Uterus (tissue), 4 donors: ENCODE measurements around the gene UPF2. TPM values are rescaled to one million over a fixed set of nuclear protein-coding genes. Genes with fewer than 3 reads are reported as not detected.

Experiments used
- DNase-seq, 2 donors: peaks; one replicate each; pipeline ENCODE4 v3.0.0-alpha.2; 2019 to 2020
- H3K27ac ChIP-seq, 2 donors: fragments of 200-600 bp; sonication (generic); 1 replicate in 1 of 2; 2 replicates in 1 of 2; pipeline ENCODE4 v1.5.1; 2016 to 2018
- H3K27me3 ChIP-seq, 2 donors: fragments of 200-600 bp; sonication (generic); one replicate each; pipeline ENCODE4 v1.5.1; 2018 to 2019; ENCODE audit warnings: control low read depth in 1 of 2
- H3K36me3 ChIP-seq, 2 donors: fragments of 200-600 bp; sonication (generic); one replicate each; pipeline ENCODE4 v1.5.1; 2019; ENCODE audit warnings: control low read depth in 1 of 2
- H3K4me1 ChIP-seq, 2 donors: fragments of 200-600 bp; sonication (generic); one replicate each; pipeline ENCODE4 v1.5.1; 2018 to 2019; ENCODE audit warnings: control low read depth in 1 of 2
- H3K4me3 ChIP-seq, 2 donors: fragments of 200-600 bp; sonication (generic); 1 replicate in 1 of 2; 2 replicates in 1 of 2; pipeline ENCODE4 v1.5.1; 2018 to 2019; ENCODE audit warnings: mild to moderate bottlenecking in 1 of 2
- H3K9me3 ChIP-seq, 2 donors: fragments of 200-600 bp; sonication (generic); one replicate each; pipeline ENCODE4 v1.5.1; 2019; ENCODE audit warnings: control low read depth in 1 of 2
- POLR2A ChIP-seq, 2 donors: fragments of 450-650 bp; IDR thresholded peaks; one replicate each; pipeline ENCODE4 v1.6.1; 2016; ENCODE audit warnings: antibody characterized with exemption in 2 of 2, mild to moderate bottlenecking in 1 of 2, moderate library complexity in 1 of 2
- intact Hi-C: fragments of 100-400 bp; cut with DNase I; formaldehyde crosslinking; loops from one replicate; pipeline ENCODE4 v1.15.1; 2023; ENCODE audit warnings: low total_unique reads
- small RNA-seq: library from RNA; depleted of rRNA; stranded (forward); fragments of <200 nt; gene quantifications from one replicate; pipeline ENCODE3, GENCODE V24; 2016
- total RNA-seq, 4 donors: library from RNA; depleted of rRNA in 3 of 4; stranded (reverse); fragments of >200 nt in 3 of 4; gene quantifications; one replicate each; pipeline versions ENCODE4 v1.1.0 to v1.2.4, GENCODE V29; 2014 to 2023
- TF ChIP-seq, protein P1 (sequence below), 4 experiments: fragments of 200-600 bp in 2 of 4; fragments of 450-650 bp in 2 of 4; sonication (generic) in 2 of 4; IDR thresholded peaks; one replicate each; pipeline ENCODE4 v1.5.1; 2016 to 2019; ENCODE audit warnings: antibody characterized with exemption in 4 of 4, mild to moderate bottlenecking in 2 of 4, moderate library complexity in 1 of 4
- donor health status: DM: yes; HTN: yes; CAD: no.

Gene UPF2
- total RNA-seq, 4 donors from 2014 or later = 17.4 to 35.7 (median 28.0) TPM

DNA sequence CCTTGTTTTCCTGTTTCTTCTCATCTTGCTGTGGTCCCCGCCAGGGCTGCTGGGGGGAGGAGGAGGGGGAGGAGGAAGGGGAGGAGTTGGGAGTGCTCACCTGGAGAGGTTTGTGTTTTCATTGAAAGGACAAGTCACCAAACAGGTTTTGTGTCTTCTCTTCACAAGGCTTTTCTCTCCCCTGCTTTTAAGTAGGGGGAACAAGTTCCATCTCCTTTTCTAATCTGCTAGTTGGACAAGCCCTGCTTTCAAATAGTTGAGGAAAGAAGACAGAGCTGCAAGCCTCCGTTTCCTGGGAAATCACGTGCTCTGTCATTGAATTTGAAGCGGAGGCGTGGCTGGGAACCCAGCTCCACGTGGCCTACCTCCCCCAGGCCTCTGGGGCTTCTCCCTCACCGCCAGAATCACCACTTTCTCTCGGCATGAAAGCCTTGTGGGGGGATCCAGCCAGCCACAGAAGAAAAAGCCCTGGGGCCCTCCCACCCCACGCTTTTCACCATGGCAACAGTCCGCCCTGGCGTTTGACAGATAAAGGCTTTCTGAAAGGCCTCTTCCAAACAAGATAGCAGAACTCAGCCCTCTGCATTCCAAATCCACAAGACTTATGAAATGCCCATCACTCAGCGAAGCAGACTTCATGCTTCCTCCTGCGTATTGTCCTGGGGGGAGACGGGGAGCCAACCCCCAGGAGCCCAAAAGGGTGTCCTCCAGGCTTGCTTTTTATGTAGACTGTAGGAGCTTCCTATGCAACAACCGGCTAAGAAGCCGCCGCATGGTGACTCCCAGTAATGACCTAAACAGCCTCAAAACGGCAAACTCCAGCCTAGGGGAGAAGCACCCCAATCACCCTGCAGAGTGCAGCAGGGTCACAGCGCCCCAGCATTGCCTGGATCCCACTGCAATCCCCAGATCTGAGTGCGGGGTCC, 167.8 kb downstream of the UPF2 start:
- TF ChIP-seq, protein P1, sequence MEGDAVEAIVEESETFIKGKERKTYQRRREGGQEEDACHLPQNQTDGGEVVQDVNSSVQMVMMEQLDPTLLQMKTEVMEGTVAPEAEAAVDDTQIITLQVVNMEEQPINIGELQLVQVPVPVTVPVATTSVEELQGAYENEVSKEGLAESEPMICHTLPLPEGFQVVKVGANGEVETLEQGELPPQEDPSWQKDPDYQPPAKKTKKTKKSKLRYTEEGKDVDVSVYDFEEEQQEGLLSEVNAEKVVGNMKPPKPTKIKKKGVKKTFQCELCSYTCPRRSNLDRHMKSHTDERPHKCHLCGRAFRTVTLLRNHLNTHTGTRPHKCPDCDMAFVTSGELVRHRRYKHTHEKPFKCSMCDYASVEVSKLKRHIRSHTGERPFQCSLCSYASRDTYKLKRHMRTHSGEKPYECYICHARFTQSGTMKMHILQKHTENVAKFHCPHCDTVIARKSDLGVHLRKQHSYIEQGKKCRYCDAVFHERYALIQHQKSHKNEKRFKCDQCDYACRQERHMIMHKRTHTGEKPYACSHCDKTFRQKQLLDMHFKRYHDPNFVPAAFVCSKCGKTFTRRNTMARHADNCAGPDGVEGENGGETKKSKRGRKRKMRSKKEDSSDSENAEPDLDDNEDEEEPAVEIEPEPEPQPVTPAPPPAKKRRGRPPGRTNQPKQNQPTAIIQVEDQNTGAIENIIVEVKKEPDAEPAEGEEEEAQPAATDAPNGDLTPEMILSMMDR (IDR thresholded peaks at IDR 0.05) = no peak
- TF ChIP-seq POLR2A (IDR thresholded peaks at IDR 0.05) = no peak
- no peak overlapping the region for H3K27ac ChIP-seq
- H3K27me3 ChIP-seq = no peaks in the 10 kb centered on the region
- H3K9me3 ChIP-seq = no peaks in the 10 kb centered on the region
- no peak overlapping the region for H3K4me3 ChIP-seq
- peaks cover 0 to 6% of the 10 kb centered on the region in 2 donors for H3K4me1 ChIP-seq
- peak; percentile 42 to 67 for DNase-seq
- intact Hi-C loops = no loop called here
- no peaks in the 10 kb centered on the region for H3K36me3 ChIP-seq

DNA sequence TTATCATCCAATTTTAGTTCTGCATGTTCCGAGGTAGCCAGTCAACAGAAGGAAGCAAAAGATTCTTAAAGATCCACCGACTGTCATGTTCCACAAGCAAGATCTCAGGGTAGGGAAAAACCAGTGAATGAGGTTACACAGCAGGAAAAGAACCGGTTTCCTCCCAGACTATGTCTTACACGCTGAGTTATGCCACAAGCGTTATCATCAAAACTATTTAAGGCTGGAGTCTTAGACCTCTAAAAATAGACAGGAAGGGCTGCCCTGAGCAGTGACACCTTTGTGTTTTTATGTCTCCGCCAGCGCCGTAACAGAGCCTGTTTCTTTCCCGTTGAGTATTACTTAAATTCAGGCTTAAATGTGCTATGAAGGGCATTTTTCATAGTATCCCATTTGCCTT, 171.1 kb downstream of the UPF2 start:
- H3K27ac ChIP-seq = no peak overlapping the region
- H3K27me3 ChIP-seq = no peaks in the 10 kb centered on the region
- TF ChIP-seq, protein P1 (IDR thresholded peaks at IDR 0.05) = no peak
- TF ChIP-seq POLR2A (IDR thresholded peaks at IDR 0.05) = no peak
- H3K9me3 ChIP-seq = no peaks in the 10 kb centered on the region
- intact Hi-C loops = no loop called here
- H3K4me3 ChIP-seq = no peak overlapping the region
- DNase-seq = no peak
- no peaks in the 10 kb centered on the region for H3K36me3 ChIP-seq
- peaks cover 0 to 6% of the 10 kb centered on the region in 2 donors for H3K4me1 ChIP-seq

DNA sequence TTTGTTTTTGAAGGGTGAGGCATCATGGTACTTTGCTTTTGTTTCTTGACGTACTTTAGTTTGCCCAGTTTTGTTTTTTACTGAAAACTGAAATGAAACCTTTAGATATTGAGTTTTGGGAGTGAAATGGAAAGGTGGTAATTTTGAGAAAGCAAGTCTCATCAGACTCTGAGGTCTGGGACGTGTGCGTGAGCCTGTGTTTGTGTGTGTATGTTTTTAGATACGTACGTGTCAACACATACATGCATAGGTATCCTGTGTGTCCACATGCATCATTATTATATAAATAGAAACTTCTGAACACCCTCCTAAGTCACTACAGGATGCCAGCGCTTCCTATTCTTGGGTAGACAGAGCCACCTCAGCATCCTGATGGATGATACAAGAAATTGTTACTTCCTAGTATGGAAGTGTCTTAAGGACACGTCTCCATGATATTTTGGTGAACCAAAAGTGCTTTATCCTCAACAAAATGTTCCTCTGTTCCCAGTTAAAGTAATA, 171.7 kb downstream of the UPF2 start:
- H3K36me3 ChIP-seq = no peaks in the 10 kb centered on the region
- no peak overlapping the region for H3K4me3 ChIP-seq
- H3K4me1 ChIP-seq = peaks cover 0 to 6% of the 10 kb centered on the region in 2 donors
- no peak for DNase-seq
- no peaks in the 10 kb centered on the region for H3K27me3 ChIP-seq
- H3K27ac ChIP-seq = no peak overlapping the region
- no peaks in the 10 kb centered on the region for H3K9me3 ChIP-seq
- intact Hi-C loops = no loop called here
- no peak for TF ChIP-seq POLR2A (IDR thresholded peaks at IDR 0.05)
- TF ChIP-seq, protein P1 (IDR thresholded peaks at IDR 0.05) = no peak

DNA sequence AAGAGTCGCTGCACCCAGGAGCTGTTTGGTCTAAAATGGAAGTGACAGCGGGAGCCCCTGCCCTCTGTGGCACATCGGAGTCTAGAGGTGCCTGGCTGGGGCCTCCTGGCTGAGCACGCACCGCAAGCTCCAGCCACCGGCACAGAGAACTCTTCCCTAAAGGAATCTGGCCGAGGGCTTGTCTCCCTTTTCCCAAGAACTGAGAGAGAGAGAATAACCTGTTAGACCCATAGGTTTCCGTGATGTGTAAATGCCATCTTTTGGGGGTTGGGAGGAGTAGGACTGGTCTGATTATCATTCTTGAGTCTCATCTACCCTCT, 172.2 kb downstream of the UPF2 start:
- H3K4me3 ChIP-seq = no peak overlapping the region
- H3K27ac ChIP-seq = no peak overlapping the region
- DNase-seq = no peak

More for the DNA sequence above, 172.2 kb downstream of the UPF2 start:
- no peaks in the 10 kb centered on the region for H3K36me3 ChIP-seq
- peaks cover 0 to 4% of the 10 kb centered on the region in 2 donors for H3K4me1 ChIP-seq
- TF ChIP-seq POLR2A (IDR thresholded peaks at IDR 0.05) = no peak
- TF ChIP-seq, protein P1 (IDR thresholded peaks at IDR 0.05) = no peak
- no peaks in the 10 kb centered on the region for H3K9me3 ChIP-seq
- H3K27me3 ChIP-seq = no peaks in the 10 kb centered on the region
- intact Hi-C loops = no loop called here

Small RNAs within 50 kb of the gene (small RNA-seq; reads per million reads assigned to genes)
- gene RNU6-1095P = not detected

Other genes with a start within 250 kb of the UPF2 start
- 10 to 100 TPM in 1 of 4 donors, 1 to 10 TPM in 3; 2.1 to 25.6 (median 6.5) TPM for gene PROSER2, start 219.5 kb downstream of the UPF2 start, total RNA-seq
- gene DHTKD1, start 26.1 kb upstream of the UPF2 start, total RNA-seq = 10 to 100 TPM; 27.5 to 53.5 (median 32.7) TPM
- gene SEC61A2, start 86.9 kb upstream of the UPF2 start, total RNA-seq = 10 to 100 TPM in 3 of 4 donors, 1 to 10 TPM in 1; 3.8 to 23.0 (median 16.2) TPM
- gene NUDT5, start 153.1 kb upstream of the UPF2 start, total RNA-seq = 10 to 100 TPM; 15.6 to 39.0 (median 33.8) TPM
- gene CDC123, start 153.4 kb upstream of the UPF2 start, total RNA-seq = 10 to 100 TPM in 3 of 4 donors, 1 to 10 TPM in 1; 6.2 to 95.5 (median 34.3) TPM